Peyer's patch (tissue), 4 donors: ENCODE results near the gene VAV2.

Experiments used
- POLR2A ChIP-seq, 2 donors: fragments of 450-650 bp; IDR thresholded peaks; one replicate each; pipeline ENCODE4 v1.5.1; 2017; ENCODE audit warnings: antibody characterized with exemption in 2 of 2, mild to moderate bottlenecking in 2 of 2, moderate library complexity in 2 of 2
- TF ChIP-seq, protein P1 (sequence below), 6 experiments: fragments of 450-650 bp in 4 of 6; fragments of 200-600 bp in 2 of 6; sonication (generic) in 1 of 6; IDR thresholded peaks; one replicate each; pipeline ENCODE4 v1.5.1; 2017 to 2019; ENCODE audit warnings: antibody characterized with exemption in 6 of 6, mild to moderate bottlenecking in 3 of 6, moderate library complexity in 1 of 6

DNA sequence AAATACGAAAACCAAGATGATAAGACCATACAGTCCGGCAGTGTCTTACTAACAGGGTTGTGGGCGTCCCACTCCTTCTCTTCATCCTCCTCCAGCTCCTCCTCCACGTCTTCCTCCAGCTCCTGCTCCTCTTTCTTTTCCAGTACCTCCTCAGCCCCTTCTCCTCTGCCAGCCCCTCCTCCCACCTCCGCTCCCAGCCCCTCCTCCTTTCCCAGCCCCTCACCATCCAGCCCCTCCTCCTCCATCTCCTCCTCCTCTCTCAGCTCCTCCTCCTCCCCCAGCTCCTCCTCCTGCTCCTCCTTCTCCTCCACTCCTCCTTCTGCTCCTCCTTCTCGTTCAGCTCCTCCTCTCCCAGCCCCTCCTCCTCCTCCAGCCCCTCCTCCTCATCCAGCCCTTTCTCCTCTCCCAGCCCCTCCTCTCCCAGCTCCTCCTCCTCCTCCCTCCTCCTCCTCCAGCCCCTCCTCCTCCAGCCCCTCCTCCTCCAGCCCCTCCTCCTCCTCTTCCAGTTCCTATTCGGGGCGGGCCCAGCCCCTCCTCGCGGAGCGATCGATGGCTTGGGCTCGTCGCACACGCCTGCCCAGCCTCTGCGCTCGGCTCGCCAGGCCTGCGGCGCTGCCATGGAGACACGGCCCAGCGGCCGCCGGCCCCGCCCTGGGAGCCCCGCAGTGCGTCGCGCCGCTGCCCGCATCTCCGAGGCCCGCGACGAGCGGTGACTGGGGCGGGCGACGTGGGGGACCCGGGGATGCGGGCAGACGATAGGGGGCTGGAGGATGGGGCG, 32.9 kb upstream of the VAV2 start, which contains the start of gene BRD3OS:
- no peak for TF ChIP-seq POLR2A (IDR thresholded peaks at IDR 0.05)
- TF ChIP-seq, protein P1, sequence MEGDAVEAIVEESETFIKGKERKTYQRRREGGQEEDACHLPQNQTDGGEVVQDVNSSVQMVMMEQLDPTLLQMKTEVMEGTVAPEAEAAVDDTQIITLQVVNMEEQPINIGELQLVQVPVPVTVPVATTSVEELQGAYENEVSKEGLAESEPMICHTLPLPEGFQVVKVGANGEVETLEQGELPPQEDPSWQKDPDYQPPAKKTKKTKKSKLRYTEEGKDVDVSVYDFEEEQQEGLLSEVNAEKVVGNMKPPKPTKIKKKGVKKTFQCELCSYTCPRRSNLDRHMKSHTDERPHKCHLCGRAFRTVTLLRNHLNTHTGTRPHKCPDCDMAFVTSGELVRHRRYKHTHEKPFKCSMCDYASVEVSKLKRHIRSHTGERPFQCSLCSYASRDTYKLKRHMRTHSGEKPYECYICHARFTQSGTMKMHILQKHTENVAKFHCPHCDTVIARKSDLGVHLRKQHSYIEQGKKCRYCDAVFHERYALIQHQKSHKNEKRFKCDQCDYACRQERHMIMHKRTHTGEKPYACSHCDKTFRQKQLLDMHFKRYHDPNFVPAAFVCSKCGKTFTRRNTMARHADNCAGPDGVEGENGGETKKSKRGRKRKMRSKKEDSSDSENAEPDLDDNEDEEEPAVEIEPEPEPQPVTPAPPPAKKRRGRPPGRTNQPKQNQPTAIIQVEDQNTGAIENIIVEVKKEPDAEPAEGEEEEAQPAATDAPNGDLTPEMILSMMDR (IDR thresholded peaks at IDR 0.05): no peak
